Central memory CD4-positive, alpha-beta T cell (primary cell): Measurements from ENCODE around the gene B4GALT1.
A peak's percentile ranks its signal among the peaks of the same experiment; 100 is the strongest.
"Not testable (repeated sequence)": the region's sequence is repeated elsewhere in the genome, so short reads cannot be mapped to it uniquely, and the experiment has no call there.

Experiments
- DNase-seq: peaks from one replicate; pipeline ENCODE4 v3.0.0; 2022

B4GALT1 gene

GRCh38 chr9:33182519-33182918 is 15.4 kb upstream of the B4GALT1 start:
- DNase-seq = no peak

- DNase-seq = no peak
Measured at GRCh38 chr9:33180526-33181184, 13.5 kb upstream of the B4GALT1 start.

- no peak for DNase-seq
Measured at GRCh38 chr9:33178972-33179697, 12.0 kb upstream of the B4GALT1 start.

- no peak for DNase-seq
Measured at GRCh38 chr9:33177639-33178038, 10.5 kb upstream of the B4GALT1 start.

DNA sequence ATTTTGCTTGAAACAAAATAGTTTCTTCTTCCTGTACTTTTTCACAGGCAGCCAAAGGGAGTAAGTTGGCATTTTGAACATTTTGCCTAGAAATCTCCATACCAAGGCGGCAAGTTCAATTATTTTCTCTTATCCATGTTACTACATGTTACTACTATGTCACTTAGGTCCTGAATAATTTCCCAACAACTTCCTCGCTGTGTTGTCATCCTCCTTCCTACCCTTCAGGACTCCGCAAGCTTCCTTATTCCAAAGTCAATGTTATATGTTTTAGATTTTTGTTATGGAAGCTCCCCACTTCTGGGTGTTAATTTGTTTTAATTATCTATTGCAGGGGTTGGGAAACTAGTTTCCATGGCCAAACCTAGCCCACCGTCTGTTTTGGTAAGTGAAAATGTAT is 9.9 kb upstream of the B4GALT1 start:
- DNase-seq = no peak

DNA sequence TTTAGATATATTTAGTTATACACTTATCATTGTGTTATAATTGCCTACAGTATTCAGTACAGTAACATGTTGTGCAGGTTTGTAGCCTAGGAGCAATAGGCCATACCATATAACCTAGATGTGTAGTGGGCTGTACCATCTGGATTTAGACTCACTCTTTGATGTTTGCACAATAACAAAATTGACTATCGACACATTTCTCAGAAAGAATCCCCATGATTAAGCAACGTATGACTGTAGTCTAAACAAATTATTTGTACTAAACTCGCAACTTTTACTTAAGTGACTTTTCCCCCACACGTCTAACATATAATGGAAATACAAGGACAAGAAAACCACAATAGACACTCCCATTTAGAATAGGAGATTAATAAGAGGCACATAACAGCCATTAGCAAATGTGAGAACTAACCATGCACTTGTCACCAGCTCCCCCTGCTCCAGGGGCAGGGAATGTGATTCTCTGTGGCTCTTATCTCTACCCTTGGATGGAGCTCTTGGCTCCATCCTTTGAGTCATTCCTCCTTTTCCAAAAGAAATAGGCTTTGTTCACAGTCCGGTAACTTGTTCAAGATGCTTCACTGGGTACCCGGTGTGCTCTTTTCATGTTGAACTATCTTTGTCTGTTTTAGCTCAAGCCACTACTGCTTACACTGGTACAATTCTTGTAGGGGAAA is 8.7 kb upstream of the B4GALT1 start:
- DNase-seq = no peak

DNA sequence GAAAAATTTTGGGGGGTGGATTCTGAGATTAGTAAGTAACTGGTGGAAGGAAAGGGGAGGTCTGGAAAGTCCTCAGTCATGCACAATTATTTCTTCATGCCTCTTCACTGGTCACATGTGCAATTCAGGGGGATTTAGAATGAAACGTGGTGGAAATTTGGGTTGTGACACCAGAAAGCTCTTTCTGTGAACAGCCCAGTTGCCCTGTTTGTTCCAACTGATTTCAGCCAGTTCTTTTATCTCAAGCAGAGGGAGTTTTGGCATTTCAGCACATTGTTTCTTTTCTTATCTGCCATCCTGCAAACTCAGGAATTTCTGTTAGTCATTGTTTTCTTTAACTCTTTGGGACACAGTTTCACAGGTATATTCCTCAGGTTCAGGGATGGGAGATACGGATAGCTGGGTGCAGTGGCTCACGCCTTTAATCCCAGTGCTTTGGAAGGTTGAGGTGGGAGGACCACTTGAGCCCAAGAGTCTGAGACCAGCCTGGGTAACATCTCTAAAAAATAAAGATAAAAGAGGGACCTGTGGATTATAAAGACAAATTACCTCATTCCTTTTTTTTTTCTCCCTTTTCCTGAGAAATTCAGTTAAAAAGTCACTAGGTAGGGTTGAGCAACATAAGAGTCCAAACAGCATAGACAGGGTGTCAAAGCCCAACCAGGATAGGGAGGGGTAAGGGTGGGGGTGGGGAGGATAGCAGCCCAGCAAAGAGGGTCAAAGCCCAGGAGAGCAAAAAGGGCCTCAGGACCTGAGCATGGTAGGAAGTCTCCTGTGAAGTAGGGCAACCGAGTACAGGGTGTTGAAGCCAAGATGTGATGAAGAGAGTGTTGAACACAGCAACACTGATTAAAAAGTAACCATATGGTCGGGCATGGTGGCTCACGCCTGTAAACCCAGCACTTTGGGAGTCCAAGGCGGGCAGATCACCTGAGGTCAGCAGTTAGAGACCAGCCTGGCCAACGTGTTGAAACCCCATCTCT is 5.4 kb upstream of the B4GALT1 start:
- no peak for DNase-seq

DNA sequence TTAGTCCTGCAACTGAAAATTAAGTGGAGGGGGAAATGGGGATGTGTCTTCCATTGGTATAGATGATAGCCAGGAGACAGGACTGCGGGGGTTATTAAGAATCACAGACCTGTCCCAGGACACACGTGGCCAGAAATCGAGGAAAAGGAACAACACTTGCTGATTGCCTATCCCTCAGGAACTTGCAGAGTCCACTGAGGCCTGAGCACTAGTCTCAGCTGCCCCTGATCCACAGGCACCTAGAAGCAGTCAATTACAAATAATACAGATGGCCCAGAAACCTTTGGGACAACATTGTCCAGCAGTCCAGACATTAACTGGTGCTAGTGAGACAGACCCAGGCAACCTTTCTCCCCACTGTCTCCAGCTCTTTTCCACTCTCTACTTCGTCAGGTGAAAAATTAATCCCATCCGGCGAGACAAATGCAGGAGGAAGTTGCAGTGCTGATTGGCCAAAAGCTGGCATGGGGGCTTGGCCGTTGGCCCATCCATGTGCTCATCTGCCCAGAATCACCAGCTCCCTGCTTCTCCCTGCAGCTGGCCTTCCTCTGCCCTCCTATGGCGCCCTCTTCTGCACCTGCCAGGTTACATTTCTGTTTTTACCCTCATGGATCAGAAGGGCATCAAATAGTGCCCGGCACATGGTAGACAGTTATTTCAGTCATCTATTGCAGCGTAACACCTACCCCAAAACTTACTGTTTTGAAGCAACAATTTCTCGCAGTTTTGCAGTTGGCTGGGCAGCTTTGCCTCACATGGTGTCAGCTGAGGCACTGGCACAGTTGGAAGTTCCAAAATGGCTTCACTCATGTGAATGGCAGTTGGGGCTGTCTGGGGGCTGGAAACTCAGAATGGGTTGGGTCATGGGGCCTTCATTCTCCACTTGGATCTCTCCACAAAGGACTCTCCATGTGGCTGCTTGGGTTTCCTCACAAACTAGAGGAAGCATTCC is 3.6 kb upstream of the B4GALT1 start:
- DNase-seq = no peak

DNA sequence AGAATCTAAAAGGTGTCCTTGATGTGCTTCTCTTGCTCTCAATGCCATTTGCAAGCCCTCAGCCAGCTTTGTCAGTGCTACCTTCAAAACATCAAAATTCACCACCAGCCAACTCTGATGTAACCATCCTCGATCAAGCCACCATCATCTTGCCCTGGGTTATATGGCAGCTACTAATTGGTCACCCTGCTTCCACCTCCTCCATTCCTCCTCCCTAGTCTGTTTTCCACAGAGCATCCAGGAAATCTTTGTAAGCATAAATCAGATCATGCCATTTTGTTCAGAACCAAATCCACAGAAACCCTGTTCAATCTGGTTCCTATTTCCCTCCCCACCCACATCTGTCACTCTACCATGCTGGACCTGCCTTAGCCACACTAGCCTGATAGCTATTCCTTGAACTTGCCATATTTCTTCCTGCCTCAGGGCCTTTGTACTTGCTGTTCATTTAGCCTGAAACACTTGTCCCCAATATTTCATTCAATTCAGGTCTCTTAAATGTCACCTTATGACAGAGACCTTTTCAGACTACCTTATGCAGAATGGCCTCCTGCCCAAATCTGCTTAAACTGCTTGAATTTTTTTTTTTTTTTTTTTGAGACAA is 1.9 kb upstream of the B4GALT1 start:
- no peak for DNase-seq

- DNase-seq = no peak
Measured at GRCh38 chr9:33167972-33168461, 881 bp upstream of the B4GALT1 start.

DNA sequence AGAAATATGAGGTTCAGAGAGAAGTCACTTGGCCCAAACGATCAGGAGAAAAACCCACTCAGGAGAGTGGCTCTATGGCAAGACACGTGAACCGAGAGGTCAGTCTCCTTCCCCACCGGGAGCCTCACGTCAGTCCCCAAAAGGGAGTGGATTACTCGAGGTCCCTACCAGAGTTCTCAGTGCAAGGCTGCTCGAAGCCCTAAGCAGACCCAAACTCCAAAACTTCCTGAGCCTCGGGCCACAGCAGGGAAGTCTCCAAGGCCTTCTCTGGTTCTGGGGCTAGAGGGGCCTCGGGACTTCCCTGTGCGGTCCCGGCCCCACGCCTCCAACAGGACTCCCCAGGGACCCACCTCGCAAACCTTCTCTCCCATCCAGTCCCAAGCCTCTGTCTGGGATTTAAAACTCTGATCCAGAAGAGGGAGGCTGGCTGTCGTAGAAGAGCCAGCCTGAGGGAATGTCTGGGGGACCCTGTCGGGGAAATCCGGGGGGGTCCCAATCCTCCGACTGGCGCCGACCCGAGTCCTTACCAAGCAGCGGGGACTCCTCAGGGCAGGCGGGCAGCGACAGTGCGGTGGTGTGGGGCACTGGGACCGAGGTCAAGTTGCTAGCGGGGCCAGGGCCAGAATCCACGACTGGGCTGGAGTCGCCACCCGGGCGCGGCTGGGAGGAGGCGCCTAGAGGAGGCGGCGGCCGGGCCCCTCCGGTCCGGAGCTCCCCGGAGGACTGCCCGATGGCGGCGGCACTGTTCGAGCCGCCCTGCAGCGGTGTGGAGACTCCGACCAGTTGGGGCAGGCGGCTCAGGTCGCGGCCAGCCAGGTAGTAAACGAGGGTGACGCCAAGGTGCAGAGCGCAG is 679 bp downstream of the B4GALT1 start:
- no peak for DNase-seq

DNA sequence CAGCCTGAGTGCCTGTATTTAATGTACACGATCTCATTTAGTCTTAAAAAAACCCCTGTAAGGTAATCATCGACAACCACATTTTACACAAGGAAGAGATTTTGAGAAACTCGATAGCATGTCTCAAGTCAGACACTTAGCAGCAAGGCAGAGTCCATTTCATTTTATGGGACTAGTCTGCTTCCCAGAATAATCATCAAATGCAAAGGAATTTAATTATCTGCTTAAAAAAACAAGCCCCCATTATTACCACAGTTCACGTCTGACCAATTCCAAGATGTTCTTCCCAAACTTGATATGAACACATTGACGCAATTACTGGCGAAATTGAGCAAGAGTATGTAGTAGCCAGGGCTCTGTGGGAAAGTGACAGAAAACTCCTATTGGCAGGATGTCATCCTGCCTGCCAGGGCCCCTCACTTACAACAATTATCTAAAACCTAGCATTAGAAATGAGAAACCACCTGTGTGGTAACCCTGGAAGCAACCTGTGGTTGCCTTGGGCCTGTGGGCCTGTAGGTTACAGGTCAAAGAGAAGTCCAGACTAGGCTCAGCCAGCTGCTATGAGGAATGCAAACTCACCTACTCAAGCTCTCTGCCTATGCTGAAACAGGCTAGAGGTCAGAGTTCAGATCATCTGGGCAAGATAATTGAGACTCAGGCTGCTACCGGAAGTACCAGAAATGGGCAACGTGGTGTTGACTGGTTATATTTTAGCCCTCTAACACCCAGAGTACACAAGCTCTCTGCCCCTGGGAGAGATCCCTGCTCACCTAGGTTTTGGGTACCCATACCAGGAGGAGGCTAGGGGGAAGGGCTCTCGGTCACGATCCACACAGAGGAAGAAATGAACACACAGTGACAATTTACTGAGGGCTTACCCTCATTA is 1.6 kb downstream of the B4GALT1 start:
- DNase-seq = peak; percentile 44

DNA sequence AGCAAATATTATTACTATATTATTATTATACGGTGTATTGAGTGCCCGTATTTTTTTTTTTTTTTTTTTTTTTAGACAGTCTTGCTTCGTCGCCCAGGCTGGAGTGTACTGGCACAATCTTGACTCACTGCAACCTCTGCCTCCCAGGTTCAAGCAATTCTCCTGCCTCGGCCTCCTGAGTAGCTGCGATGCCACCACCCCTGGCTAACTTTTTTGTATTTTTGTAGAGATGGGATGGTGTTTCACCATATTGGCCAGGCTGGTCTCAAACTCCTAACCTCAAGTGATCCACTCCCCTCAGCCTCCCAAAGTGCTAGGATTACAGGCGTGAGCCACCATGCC is 2.2 kb downstream of the B4GALT1 start:
- DNase-seq = not testable (repeated sequence)

- DNase-seq = peak; percentile 42
Measured at GRCh38 chr9:33164138-33164809, 2.9 kb downstream of the B4GALT1 start.

GRCh38 chr9:33163433-33164137 is 3.6 kb downstream of the B4GALT1 start:
- no peak for DNase-seq

GRCh38 chr9:33162721-33163311 is 4.3 kb downstream of the B4GALT1 start:
- DNase-seq = no peak

DNA sequence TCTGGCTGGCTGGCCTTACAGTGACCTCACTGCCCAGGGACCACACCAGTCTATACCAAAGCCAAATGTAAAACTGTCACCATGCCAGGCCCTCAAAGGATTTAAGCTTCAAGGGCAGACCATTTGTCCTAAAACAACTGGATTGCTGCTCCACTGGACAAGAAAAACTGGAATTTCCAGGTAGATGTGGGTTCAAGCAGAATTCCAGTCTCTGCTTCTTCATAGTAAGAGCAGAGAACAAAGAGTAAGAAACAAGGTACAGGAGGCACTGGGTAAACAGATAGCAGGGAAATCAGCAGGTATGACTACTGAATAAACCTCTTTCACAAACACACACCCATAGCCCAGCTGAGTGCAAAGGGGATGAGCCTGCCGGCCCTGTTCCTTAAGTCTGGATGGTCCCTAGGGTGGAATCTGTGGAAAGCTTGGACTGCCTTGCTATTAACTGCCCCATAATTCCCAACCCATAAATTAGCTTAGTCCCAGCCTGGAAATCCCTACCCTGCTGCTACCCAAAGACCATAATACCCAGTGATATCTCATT is 5.5 kb downstream of the B4GALT1 start:
- no peak for DNase-seq
